Stimulated activated memory B cell treated with anti-CD40 and anti-IgM and Interleukin-4, amounts not matched to agents 10 μg/mL and 1 μg/mL and 100 μg/mL, for 72 hours (primary cell): Measurements from ENCODE around the gene TNFRSF11A.
A peak's percentile ranks its signal among the peaks of the same experiment; 100 is the strongest.

Experiments used
- ATAC-seq: fragments of 150-1000 bp; cut with Tn5 transposase; 2 replicates; pipeline ENCODE4 v1.10.0; 2021
- H3K27ac Mint-ChIP-seq: one replicate; pipeline ENCODE4 v1.8.0; 2022; ENCODE audit warnings: mild to moderate bottlenecking, mixed read lengths
- H3K27me3 Mint-ChIP-seq: one replicate; pipeline ENCODE4 v1.8.0; 2022; ENCODE audit warnings: mixed read lengths
- H3K36me3 Mint-ChIP-seq: one replicate; pipeline ENCODE4 v1.8.0; 2022; ENCODE audit warnings: mixed read lengths
- H3K4me1 Mint-ChIP-seq: one replicate; pipeline ENCODE4 v1.8.0; 2022; ENCODE audit warnings: mixed read lengths
- H3K4me3 Mint-ChIP-seq: one replicate; pipeline ENCODE4 v1.8.0; 2022; ENCODE audit warnings: mild to moderate bottlenecking, moderate library complexity, mixed read lengths
- H3K9me3 Mint-ChIP-seq: one replicate; pipeline ENCODE4 v1.8.0; 2022; ENCODE audit warnings: mixed read lengths

TNFRSF11A gene

DNA sequence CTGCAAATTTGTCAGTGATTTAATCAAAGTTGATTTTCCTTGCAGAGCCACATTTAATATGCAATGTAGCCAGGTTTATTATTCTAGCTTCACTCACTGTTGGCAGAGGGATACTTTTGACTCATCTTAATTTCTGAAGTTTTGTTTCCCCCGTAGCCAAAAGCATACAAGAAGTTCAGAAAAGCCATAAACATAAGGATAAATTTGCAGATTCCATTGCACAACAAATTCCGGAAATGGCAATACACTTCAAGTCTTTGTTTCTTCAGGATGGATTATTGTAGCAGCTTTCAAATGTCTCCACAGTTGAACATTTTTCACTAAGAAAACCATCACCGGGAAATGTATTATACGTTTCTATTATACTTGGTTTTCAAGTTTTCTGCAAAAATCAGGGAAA is 109.7 kb downstream of the TNFRSF11A start:
- Mint-ChIP-seq H3K9me3 (peaks cover 1% of the 10 kb centered on the region), H3K4me3 (no peak overlapping the region), H3K4me1 (no peaks in the 10 kb centered on the region)

DNA sequence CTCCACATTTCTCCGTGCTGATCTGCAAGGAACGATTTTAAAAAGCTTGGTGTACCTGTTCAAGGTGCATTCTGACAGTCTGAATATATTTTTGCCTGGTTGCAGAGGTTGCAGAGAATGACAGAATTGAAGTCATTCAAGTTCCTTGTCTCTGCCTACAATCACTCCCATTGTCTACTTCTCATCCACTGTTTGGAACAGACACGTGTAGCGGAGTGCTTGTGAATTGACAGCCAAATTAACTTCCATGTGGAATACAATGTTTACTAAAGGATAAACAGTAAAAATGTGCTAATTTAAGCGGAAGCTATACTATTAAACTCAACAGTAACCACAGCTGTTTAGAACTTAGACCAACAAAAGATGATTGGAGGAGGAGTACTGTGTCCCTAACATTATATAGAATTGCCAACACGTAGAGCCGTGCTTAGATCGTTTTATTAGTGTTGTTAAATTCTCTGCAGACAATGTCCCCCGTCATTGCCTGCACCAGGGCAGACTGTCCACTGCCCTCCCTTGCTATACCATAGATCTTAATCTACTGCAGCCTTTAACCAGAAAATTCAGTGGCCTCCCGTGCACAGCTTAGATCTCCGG is 110.4 kb downstream of the TNFRSF11A start:
- Mint-ChIP-seq H3K27me3 (peaks cover 10% of the 10 kb centered on the region), H3K27ac (no peak overlapping the region), H3K9me3 (no peaks in the 10 kb centered on the region), H3K36me3 (no peaks in the 10 kb centered on the region), H3K4me3 (no peak overlapping the region), H3K4me1 (no peaks in the 10 kb centered on the region)
- ATAC-seq, result no peak

More for the DNA sequence above, 109.7 kb downstream of the TNFRSF11A start:
- ATAC-seq, result no peak
- Mint-ChIP-seq H3K36me3 (peaks cover 2% of the 10 kb centered on the region), H3K27ac (no peak overlapping the region), H3K27me3 (peaks cover 13% of the 10 kb centered on the region)

DNA sequence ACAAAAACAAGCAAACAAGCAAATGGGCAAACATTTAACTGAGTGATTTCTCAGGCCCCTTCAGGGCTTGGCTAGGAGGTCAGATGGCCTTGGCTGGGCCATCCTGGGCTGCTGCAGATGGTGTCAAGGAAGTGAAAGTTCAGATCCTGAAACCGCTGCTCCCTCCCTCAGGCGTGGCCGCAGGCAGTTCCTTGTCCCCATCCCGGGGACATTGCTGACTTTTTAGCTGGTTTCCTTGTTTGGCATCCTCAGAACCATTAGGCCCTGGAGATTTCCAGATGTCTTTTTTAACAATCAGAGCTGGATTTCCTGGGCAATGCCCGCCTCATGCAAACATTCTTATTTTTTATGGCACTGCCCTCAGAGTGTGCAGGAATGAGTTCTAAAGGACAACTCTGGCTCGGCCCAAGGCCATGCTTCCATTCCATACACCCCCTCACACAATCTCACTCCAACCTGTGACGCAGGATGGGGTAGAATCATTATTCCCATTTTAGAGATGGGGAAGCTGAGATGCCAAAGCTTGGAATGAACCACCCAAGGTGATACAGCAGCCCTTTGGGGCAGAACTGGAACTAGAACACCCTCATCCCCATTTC is 111.6 kb downstream of the TNFRSF11A start:
- peak; percentile 47 for ATAC-seq
- no peak overlapping the region for H3K27ac Mint-ChIP-seq
- no peaks in the 10 kb centered on the region for H3K36me3 Mint-ChIP-seq
- peaks cover 10% of the 10 kb centered on the region for H3K27me3 Mint-ChIP-seq
- H3K4me1 Mint-ChIP-seq, result no peaks in the 10 kb centered on the region
- H3K4me3 Mint-ChIP-seq, result no peak overlapping the region
- H3K9me3 Mint-ChIP-seq, result no peaks in the 10 kb centered on the region

DNA sequence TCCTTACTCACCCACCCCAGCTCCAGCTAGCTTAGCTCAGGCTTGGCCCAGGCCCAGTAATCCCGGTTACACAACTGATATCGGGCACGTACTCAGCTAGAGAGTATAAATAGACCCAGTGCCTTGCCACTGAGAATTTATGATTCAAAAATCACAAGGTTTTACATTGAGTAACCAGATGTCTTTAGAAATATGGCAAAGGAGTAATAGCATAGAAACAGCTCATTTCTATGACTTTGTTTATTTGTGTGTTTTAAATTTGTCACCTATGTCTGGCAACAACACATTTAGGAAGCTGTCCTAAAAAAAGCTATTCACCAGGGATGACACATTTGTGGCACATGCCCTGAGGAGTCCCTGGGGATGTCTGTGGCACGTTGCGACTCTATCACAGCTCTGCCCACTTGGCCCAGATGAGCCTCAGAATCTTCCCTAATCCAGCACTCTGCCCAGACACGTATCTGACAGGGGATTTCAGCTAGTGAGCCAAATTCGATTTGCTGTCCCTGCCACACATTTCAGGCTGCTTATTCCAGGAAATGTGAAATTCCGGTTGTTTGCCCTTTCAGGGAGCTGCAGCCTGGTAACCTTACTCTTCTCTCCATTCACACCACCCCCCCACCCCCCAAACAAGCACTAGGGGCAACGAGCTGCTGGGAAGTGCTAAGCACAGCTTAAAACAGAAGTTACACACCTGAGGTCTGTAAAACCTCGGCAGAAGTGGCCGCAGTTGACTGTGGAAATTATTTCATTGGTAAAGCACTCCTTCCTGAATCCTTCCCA is 112.3 kb downstream of the TNFRSF11A start:
- Mint-ChIP-seq H3K36me3 (no peaks in the 10 kb centered on the region), H3K4me1 (no peaks in the 10 kb centered on the region), H3K27me3 (peaks cover 17% of the 10 kb centered on the region), H3K4me3 (no peak overlapping the region), H3K9me3 (no peaks in the 10 kb centered on the region), H3K27ac (no peak overlapping the region)
- ATAC-seq, result no peak

GRCh38 chr18:62438018-62438329 is 112.9 kb downstream of the TNFRSF11A start:
- H3K4me1 Mint-ChIP-seq, result no peaks in the 10 kb centered on the region
- no peak overlapping the region for H3K4me3 Mint-ChIP-seq
- ATAC-seq, result no peak
- H3K27me3 Mint-ChIP-seq, result peaks cover 21% of the 10 kb centered on the region
- H3K36me3 Mint-ChIP-seq, result no peaks in the 10 kb centered on the region
- H3K27ac Mint-ChIP-seq, result no peak overlapping the region
- no peaks in the 10 kb centered on the region for H3K9me3 Mint-ChIP-seq

DNA sequence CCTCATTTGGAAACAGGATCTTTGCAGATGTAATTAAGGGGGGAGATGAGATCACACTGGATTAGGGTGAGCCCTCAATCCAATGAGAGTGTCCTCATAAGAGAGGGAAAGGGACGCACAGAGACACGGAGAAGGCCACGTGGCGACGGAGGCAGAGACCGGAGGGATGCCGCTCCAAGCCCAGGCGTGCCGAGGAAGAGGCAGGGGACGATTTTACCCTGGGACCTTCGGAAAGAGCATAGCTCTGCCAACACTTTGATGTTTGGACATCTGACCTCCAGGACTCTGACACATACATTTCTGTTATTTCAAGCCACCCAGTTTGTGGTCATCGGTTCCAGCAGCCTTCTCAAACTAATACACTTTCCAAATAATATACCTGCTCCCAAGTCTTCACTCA is 113.3 kb downstream of the TNFRSF11A start:
- Mint-ChIP-seq H3K36me3 (no peaks in the 10 kb centered on the region), H3K4me3 (no peak overlapping the region), H3K9me3 (no peaks in the 10 kb centered on the region), H3K27me3 (peaks cover 21% of the 10 kb centered on the region), H3K27ac (no peak overlapping the region), H3K4me1 (no peaks in the 10 kb centered on the region)
- no peak for ATAC-seq

DNA sequence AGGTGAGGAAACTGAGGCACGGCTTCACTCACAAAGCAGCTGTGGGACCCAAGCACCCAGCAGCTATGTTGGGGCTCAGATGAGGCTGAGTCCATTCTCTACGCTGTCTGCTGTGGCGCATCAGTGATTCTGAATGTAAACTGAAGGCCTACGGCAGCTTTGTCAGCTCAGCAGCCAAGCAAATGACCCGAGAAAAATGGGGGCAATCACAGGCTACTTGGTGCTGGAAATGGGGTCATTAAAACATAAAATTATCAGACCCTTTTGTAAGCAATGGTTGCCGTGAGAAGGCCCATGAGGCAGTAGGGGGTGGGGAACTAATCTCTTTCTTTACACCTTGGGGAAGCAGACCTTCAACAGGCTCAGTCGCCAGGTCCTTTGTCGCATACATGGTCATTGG is 113.8 kb downstream of the TNFRSF11A start:
- H3K9me3 Mint-ChIP-seq, result no peaks in the 10 kb centered on the region
- H3K36me3 Mint-ChIP-seq, result no peaks in the 10 kb centered on the region
- ATAC-seq, result no peak
- H3K4me1 Mint-ChIP-seq, result no peaks in the 10 kb centered on the region
- H3K27ac Mint-ChIP-seq, result no peak overlapping the region
- no peak overlapping the region for H3K4me3 Mint-ChIP-seq
- H3K27me3 Mint-ChIP-seq, result peaks cover 21% of the 10 kb centered on the region
